ENCODE measurements around the gene RAPGEF4. TPM values are rescaled to one million over a fixed set of nuclear protein-coding genes. Genes with fewer than 3 reads are reported as not detected.
A peak's percentile ranks its signal among the peaks of the same experiment; 100 is the strongest.

RAPGEF4 gene
- total and polyA plus RNA-seq, 2 of the 13 experiments (the other 11 are each of a cell fraction or from before 2014, with no cell fraction given): 0.78 to 0.91 TPM

DNA sequence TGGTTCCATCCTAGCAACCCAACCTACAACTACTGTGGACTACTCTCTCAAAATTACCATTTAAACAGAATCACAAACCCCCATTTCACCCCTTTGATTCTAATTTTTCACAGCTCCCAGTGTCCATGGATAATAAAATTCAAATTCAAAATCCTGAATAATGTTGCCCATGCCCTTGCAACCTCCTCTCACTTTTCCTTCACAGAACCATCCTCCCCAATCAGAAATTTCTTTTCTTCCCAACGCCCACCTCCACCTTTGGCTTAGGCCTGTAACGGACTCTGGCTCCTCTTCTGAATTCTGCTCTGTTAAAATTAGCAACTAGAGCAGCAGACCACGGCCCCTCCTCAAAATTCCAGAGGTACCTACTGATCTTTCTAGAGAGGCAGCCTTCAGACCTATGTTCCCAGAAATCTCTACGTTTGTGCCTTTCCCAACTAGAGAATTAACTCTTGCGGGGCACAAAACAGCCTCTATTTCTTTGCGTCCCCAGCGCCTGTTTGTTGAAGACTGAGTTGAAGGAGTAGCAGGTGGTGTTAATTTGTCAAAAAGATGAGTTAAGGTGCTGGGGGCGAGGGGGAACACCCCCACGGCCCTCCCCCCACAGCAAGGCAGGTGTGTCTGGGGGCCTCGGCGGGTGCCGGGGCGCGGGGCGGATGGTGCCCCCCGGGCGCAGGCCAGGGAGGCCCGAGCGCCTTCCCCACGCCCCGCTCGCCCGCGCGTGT lies 339.6 kb downstream of the RAPGEF4 start (continued):
- TF ChIP-seq ZNF572 (CRISPR knock-in tag; IDR thresholded peaks at IDR 0.05): no peak
- TF ChIP-seq MED1 (CRISPR knock-in tag; IDR thresholded peaks at IDR 0.05): 0 out of 2 replicates have a peak, but pooled peaks have one; percentile 14
- TF ChIP-seq, protein P1, sequence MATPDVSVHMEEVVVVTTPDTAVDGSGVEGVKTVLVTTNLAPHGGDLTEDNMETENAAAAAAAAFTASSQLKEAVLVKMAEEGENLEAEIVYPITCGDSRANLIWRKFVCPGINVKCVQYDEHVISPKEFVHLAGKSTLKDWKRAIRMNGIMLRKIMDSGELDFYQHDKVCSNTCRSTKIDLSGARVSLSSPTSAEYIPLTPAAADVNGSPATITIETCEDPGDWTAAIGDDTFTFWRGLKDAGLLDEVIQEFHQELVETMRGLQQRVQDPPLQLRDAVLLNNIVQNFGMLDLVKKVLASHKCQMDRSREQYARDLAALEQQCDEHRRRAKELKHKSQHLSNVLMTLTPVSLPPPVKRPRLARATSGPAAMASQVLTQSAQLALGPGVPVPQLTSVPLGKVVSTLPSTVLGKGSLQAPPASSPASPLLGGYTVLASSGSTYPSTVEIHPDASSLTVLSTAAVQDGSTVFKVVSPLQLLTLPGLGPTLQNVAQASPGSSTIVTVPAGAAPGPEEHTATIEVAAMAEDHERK (CRISPR knock-in tag; IDR thresholded peaks at IDR 0.05; ENCODE audit: low read depth): no peak
- no peak for TF ChIP-seq DNMT3B (CRISPR knock-in tag; conservative IDR thresholded peaks at IDR 0.05)
- TF ChIP-seq, protein P2, sequence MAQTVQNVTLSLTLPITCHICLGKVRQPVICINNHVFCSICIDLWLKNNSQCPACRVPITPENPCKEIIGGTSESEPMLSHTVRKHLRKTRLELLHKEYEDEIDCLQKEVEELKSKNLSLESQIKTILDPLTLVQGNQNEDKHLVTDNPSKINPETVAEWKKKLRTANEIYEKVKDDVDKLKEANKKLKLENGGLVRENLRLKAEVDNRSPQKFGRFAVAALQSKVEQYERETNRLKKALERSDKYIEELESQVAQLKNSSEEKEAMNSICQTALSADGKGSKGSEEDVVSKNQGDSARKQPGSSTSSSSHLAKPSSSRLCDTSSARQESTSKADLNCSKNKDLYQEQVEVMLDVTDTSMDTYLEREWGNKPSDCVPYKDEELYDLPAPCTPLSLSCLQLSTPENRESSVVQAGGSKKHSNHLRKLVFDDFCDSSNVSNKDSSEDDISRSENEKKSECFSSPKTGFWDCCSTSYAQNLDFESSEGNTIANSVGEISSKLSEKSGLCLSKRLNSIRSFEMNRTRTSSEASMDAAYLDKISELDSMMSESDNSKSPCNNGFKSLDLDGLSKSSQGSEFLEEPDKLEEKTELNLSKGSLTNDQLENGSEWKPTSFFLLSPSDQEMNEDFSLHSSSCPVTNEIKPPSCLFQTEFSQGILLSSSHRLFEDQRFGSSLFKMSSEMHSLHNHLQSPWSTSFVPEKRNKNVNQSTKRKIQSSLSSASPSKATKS (CRISPR knock-in tag; IDR thresholded peaks at IDR 0.05): no peak
- TF ChIP-seq PRPF4 (IDR thresholded peaks at IDR 0.05; ENCODE audit: low read depth, low read length, poor library complexity, severe bottlenecking): no peak
- TF ChIP-seq, protein P3, sequence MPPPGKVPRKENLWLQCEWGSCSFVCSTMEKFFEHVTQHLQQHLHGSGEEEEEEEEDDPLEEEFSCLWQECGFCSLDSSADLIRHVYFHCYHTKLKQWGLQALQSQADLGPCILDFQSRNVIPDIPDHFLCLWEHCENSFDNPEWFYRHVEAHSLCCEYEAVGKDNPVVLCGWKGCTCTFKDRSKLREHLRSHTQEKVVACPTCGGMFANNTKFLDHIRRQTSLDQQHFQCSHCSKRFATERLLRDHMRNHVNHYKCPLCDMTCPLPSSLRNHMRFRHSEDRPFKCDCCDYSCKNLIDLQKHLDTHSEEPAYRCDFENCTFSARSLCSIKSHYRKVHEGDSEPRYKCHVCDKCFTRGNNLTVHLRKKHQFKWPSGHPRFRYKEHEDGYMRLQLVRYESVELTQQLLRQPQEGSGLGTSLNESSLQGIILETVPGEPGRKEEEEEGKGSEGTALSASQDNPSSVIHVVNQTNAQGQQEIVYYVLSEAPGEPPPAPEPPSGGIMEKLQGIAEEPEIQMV (CRISPR knock-in tag; IDR thresholded peaks at IDR 0.05; ENCODE audit: low read depth): no peak
- TF ChIP-seq NFRKB (IDR thresholded peaks at IDR 0.05): no peak
- TF ChIP-seq, protein P4, sequence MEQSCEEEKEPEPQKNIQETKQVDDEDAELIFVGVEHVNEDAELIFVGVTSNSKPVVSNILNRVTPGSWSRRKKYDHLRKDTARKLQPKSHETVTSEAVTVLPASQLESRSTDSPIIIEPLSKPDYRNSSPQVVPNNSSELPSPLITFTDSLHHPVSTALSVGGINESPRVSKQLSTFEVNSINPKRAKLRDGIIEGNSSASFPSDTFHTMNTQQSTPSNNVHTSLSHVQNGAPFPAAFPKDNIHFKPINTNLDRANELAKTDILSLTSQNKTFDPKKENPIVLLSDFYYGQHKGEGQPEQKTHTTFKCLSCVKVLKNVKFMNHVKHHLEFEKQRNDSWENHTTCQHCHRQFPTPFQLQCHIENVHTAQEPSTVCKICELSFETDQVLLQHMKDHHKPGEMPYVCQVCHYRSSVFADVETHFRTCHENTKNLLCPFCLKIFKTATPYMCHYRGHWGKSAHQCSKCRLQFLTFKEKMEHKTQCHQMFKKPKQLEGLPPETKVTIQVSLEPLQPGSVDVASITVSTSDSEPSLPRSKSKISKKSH (CRISPR knock-in tag; IDR thresholded peaks at IDR 0.05; ENCODE audit: borderline replicate concordance): no peak
- TF ChIP-seq, protein P5, sequence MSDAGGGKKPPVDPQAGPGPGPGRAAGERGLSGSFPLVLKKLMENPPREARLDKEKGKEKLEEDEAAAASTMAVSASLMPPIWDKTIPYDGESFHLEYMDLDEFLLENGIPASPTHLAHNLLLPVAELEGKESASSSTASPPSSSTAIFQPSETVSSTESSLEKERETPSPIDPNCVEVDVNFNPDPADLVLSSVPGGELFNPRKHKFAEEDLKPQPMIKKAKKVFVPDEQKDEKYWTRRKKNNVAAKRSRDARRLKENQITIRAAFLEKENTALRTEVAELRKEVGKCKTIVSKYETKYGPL (CRISPR knock-in tag; IDR thresholded peaks at IDR 0.05): no peak
- TF ChIP-seq NFIB (CRISPR knock-in tag; IDR thresholded peaks at IDR 0.05; ENCODE audit: borderline replicate concordance): no peak
- TF ChIP-seq, protein P6, sequence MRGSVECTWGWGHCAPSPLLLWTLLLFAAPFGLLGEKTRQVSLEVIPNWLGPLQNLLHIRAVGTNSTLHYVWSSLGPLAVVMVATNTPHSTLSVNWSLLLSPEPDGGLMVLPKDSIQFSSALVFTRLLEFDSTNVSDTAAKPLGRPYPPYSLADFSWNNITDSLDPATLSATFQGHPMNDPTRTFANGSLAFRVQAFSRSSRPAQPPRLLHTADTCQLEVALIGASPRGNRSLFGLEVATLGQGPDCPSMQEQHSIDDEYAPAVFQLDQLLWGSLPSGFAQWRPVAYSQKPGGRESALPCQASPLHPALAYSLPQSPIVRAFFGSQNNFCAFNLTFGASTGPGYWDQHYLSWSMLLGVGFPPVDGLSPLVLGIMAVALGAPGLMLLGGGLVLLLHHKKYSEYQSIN (CRISPR knock-in tag; IDR thresholded peaks at IDR 0.05; ENCODE audit: borderline replicate concordance): no peak
- no peak for TF ChIP-seq FOXC1 (CRISPR knock-in tag; IDR thresholded peaks at IDR 0.05; ENCODE audit: borderline replicate concordance)
- no peak for TF ChIP-seq ARNT (IDR thresholded peaks at IDR 0.05)
- no peak for TF ChIP-seq JUN (CRISPR knock-in tag; IDR thresholded peaks at IDR 0.05)
- no peak for TF ChIP-seq POLR2G (IDR thresholded peaks at IDR 0.05; ENCODE audit: low read depth, low read length)
- TF ChIP-seq CHCHD3 (CRISPR knock-in tag; IDR thresholded peaks at IDR 0.05): no peak

Data from HepG2 (cell line).